Measurements from ENCODE around the gene FZD4. TPM values are rescaled to one million over a fixed set of nuclear protein-coding genes. Genes with fewer than 3 reads are reported as not detected.

The FZD4 gene
- polyA plus RNA-seq, 1 donor from 2014 or later: 0.76 TPM

GRCh38 chr11:86990031-86990430 lies 34.8 kb upstream of the FZD4 start:
- no peak overlapping the region for H3K9ac ChIP-seq (ENCODE audit: low read length)
- no peak overlapping the region for H3K4me2 ChIP-seq (ENCODE audit: low read length)
- no peak overlapping the region for H3K4me3 ChIP-seq (ENCODE audit: low read length)
- no peaks in the 10 kb centered on the region for H3F3A ChIP-seq (ENCODE audit: insufficient read depth, low read length, poor library complexity, severe bottlenecking)
- no peaks in the 10 kb centered on the region for H3K9me3 ChIP-seq (ENCODE audit: low read length)
- H4K20me1 ChIP-seq (ENCODE audit: insufficient read depth): no peaks in the 10 kb centered on the region
- H2AFZ ChIP-seq (ENCODE audit: low read depth, low read length): no peak overlapping the region
- no peak overlapping the region for H3K27ac ChIP-seq (ENCODE audit: low read length)
- no peaks in the 10 kb centered on the region for H3K9me2 ChIP-seq (ENCODE audit: insufficient read depth, low read length)
- TF ChIP-seq SMC3 (conservative IDR thresholded peaks at IDR 0.05; ENCODE audit: poor library complexity) (no peak), POLR2AphosphoS5 (IDR thresholded peaks at IDR 0.05) (no peak), TAF1 (IDR thresholded peaks at IDR 0.05; ENCODE audit: low read depth) (no peak), RAD21 (conservative IDR thresholded peaks at IDR 0.05) (no peak), CTCF (IDR thresholded peaks at IDR 0.05; ENCODE audit: poor library complexity, severe bottlenecking) (no peak), REST (IDR thresholded peaks at IDR 0.05; ENCODE audit: borderline replicate concordance) (no peak), EZH2 (IDR thresholded peaks at IDR 0.05; ENCODE audit: borderline replicate concordance, insufficient read depth, low read length, poor library complexity, severe bottlenecking) (no peak), EP300 (conservative IDR thresholded peaks at IDR 0.05; ENCODE audit: poor library complexity, severe bottlenecking) (no peak), MXI1 (conservative IDR thresholded peaks at IDR 0.05; ENCODE audit: poor library complexity, severe bottlenecking) (no peak)
- no peaks in the 10 kb centered on the region for H3K79me2 ChIP-seq (replicated peaks; ENCODE audit: insufficient read depth, low read length)
- H3K36me3 ChIP-seq (ENCODE audit: insufficient read depth, low read length): no peaks in the 10 kb centered on the region
- no peaks in the 10 kb centered on the region for H3K27me3 ChIP-seq (ENCODE audit: insufficient read depth, low read depth, low read length)

GRCh38 chr11:86988351-86988881 lies 33.2 kb upstream of the FZD4 start:
- no peaks in the 10 kb centered on the region for H3K9me3 ChIP-seq (ENCODE audit: low read length)
- H3K27ac ChIP-seq (ENCODE audit: low read length): no peak overlapping the region
- no peaks in the 10 kb centered on the region for H3K79me2 ChIP-seq (replicated peaks; ENCODE audit: insufficient read depth, low read length)
- TF ChIP-seq RAD21 (conservative IDR thresholded peaks at IDR 0.05): no peak
- H3K36me3 ChIP-seq (ENCODE audit: insufficient read depth, low read length): no peaks in the 10 kb centered on the region
- no peaks in the 10 kb centered on the region for H3K9me2 ChIP-seq (ENCODE audit: insufficient read depth, low read length)
- no peak overlapping the region for H3K4me2 ChIP-seq (ENCODE audit: low read length)
- H4K20me1 ChIP-seq (ENCODE audit: insufficient read depth): no peaks in the 10 kb centered on the region
- H3K27me3 ChIP-seq (ENCODE audit: insufficient read depth, low read depth, low read length): no peaks in the 10 kb centered on the region
- no peaks in the 10 kb centered on the region for H3F3A ChIP-seq (ENCODE audit: insufficient read depth, low read length, poor library complexity, severe bottlenecking)
- H2AFZ ChIP-seq (ENCODE audit: low read depth, low read length): no peak overlapping the region
- no peak overlapping the region for H3K4me3 ChIP-seq (ENCODE audit: low read length)
- H3K9ac ChIP-seq (ENCODE audit: low read length): no peak overlapping the region

- no peaks in the 10 kb centered on the region for H3K79me2 ChIP-seq (replicated peaks; ENCODE audit: insufficient read depth, low read length)
- no peaks in the 10 kb centered on the region for H3K9me3 ChIP-seq (ENCODE audit: low read length)
- H4K20me1 ChIP-seq (ENCODE audit: insufficient read depth): no peaks in the 10 kb centered on the region
- H3K9me2 ChIP-seq (ENCODE audit: insufficient read depth, low read length): no peaks in the 10 kb centered on the region
- no peak overlapping the region for H3K4me3 ChIP-seq (ENCODE audit: low read length)
- H2AFZ ChIP-seq (ENCODE audit: low read depth, low read length): no peak overlapping the region
- no peak overlapping the region for H3K27ac ChIP-seq (ENCODE audit: low read length)
- H3K36me3 ChIP-seq (ENCODE audit: insufficient read depth, low read length): no peaks in the 10 kb centered on the region
- H3K4me2 ChIP-seq (ENCODE audit: low read length): no peak overlapping the region
- no peaks in the 10 kb centered on the region for H3F3A ChIP-seq (ENCODE audit: insufficient read depth, low read length, poor library complexity, severe bottlenecking)
- TF ChIP-seq EZH2 (IDR thresholded peaks at IDR 0.05; ENCODE audit: borderline replicate concordance, insufficient read depth, low read length, poor library complexity, severe bottlenecking): no peak
- no peak for TF ChIP-seq REST (IDR thresholded peaks at IDR 0.05; ENCODE audit: borderline replicate concordance)
- no peak for TF ChIP-seq MXI1 (conservative IDR thresholded peaks at IDR 0.05; ENCODE audit: poor library complexity, severe bottlenecking)
- H3K9ac ChIP-seq (ENCODE audit: low read length): no peak overlapping the region
- H3K27me3 ChIP-seq (ENCODE audit: insufficient read depth, low read depth, low read length): no peaks in the 10 kb centered on the region
Observed at GRCh38 chr11:86987679-86988078, 32.5 kb upstream of the FZD4 start.
